LoVo (cell line): ENCODE data around the gene ARHGEF25.
A peak's percentile ranks its signal among the peaks of the same experiment; 100 is the strongest.
"Not testable (repeated sequence)": the region's sequence is repeated elsewhere in the genome, so short reads cannot be mapped to it uniquely, and the experiment has no call there.

Source experiments
- DNase-seq: peaks from one replicate; pipeline ENCODE4 v3.0.0-alpha.2; 2016; ENCODE audit warnings: low spot score

ARHGEF25 gene

GRCh38 chr12:57622293-57623245, 11.3 kb downstream of the ARHGEF25 start:
- no peak for DNase-seq

GRCh38 chr12:57623385-57623784, 12.2 kb downstream of the ARHGEF25 start:
- no peak for DNase-seq

- no peak for DNase-seq
Measured at GRCh38 chr12:57623811-57624390, 12.7 kb downstream of the ARHGEF25 start.

- no peak for DNase-seq
Measured at GRCh38 chr12:57624441-57625220, 13.4 kb downstream of the ARHGEF25 start.

- DNase-seq, result no peak
Measured at GRCh38 chr12:57625261-57626032, 14.2 kb downstream of the ARHGEF25 start.

GRCh38 chr12:57626111-57626920, 15.1 kb downstream of the ARHGEF25 start:
- DNase-seq, result no peak

- no peak for DNase-seq
Measured at GRCh38 chr12:57626921-57627445, 15.7 kb downstream of the ARHGEF25 start.

- no peak for DNase-seq
Measured at GRCh38 chr12:57627501-57628279, 16.5 kb downstream of the ARHGEF25 start.

- DNase-seq, result no peak
Measured at GRCh38 chr12:57628280-57629191, 17.3 kb downstream of the ARHGEF25 start.

- no peak for DNase-seq
Measured at GRCh38 chr12:57629897-57630471, 18.7 kb downstream of the ARHGEF25 start.

GRCh38 chr12:57630891-57631433, 19.7 kb downstream of the ARHGEF25 start:
- DNase-seq, result no peak

- no peak for DNase-seq
Measured at GRCh38 chr12:57631566-57632072, 20.4 kb downstream of the ARHGEF25 start.

GRCh38 chr12:57632073-57632957, 21.1 kb downstream of the ARHGEF25 start:
- no peak for DNase-seq

- peak; percentile 84 for DNase-seq
Measured at GRCh38 chr12:57632958-57633840, 22.0 kb downstream of the ARHGEF25 start, which contains the start of gene B4GALNT1. B4GALNT1 (minus strand) TSS chr12:57633201; CDS start chr12:57632132, 1,069 bp downstream.

GRCh38 chr12:57636731-57637130, 25.5 kb downstream of the ARHGEF25 start:
- not testable (repeated sequence) for DNase-seq

- no peak for DNase-seq
Measured at GRCh38 chr12:57637364-57637763, 26.1 kb downstream of the ARHGEF25 start.
